Measurements from ENCODE around the gene VMAC. TPM values are rescaled to one million over a fixed set of nuclear protein-coding genes. Genes with fewer than 3 reads are reported as not detected.

The VMAC gene
- total and polyA plus RNA-seq, 3 experiments from 2014 or later = 4.0 to 6.3 (median 4.1) TPM

DNA sequence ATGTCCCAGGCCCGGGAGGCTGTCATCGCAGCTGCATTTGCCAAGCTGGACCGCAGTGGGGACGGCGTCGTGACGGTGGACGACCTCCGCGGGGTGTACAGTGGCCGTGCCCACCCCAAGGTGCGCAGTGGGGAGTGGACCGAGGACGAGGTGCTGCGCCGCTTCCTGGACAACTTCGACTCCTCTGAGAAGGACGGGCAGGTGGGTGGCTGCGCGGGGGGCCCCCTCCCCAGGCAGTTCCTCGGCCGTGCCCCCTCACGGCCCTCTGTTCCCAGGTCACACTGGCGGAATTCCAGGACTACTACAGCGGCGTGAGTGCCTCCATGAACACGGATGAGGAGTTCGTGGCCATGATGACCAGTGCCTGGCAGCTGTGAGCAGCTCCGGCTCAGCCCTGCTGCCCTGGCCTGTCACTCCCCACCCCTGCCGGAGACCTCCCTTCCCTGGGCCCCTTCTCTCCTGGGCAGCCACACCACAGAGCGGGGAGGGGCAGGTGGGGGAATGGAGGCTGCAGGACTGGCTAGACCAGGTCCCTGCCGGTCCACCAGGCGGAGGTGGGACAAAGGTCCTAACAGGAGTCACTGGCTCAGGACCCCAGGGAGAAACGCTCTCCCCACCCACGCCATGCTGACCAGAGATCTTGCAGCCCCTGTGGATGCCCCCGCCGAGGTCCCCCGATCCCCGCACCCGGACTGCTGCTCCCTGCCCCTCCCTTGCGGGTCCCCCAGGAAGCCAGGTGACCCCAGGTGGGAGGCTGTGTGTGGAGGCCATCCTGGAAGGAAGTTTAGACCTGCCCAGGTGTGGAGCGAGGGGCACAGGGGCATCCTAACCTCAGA, 10.5 kb downstream of the VMAC start:
- CTCF ChIA-PET = interaction anchor here (0.7 kb wide), 1 partner anchor 53 kb away, joined by 3 read pairs; no protein-coding TSS in a partner anchor

DNA sequence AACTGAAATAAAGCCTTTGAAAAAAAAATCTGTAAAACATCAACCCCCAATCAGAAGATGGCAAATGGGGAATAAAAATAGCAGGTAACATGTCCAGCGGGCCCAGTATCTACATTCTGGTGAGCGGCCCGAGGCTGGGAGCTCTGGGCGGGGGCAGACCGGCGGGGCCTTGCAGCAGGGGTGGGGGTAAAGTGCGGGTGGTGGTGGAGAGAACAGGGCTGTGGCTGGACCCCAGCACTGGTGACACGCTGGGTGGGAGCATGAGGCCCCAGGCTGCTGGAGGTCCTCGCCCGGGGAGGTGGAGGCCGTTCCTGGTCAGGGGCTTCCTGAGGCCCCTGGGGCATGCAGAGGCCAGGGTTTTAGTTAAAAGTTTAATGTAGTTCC, 11.1 kb downstream of the VMAC start:
- Histone ChIP-seq H3K9me3 (ENCODE audit: low read length) (no peaks in the 10 kb centered on the region), H3K27ac (ENCODE audit: low read depth, low read length) (no peak overlapping the region), H3K27me3 (ENCODE audit: insufficient read depth, low read length, poor library complexity, severe bottlenecking) (no peaks in the 10 kb centered on the region), H3K36me3 (ENCODE audit: insufficient read depth, low read length) (peaks cover 27% of the 10 kb centered on the region), H3K4me1 (ENCODE audit: insufficient read depth, low read length) (no peaks in the 10 kb centered on the region), H3K4me3 (ENCODE audit: low read length) (no peak overlapping the region)
- DNase-seq = no peak
- Mint-ChIP-seq H3K4me1 (no peaks in the 10 kb centered on the region), H3K9me3 (no peaks in the 10 kb centered on the region), H3K27ac (no peak overlapping the region), H3K4me3 (no peak overlapping the region), H3K27me3 (no peaks in the 10 kb centered on the region), H3K36me3 (peaks cover 0 to 62% (median 0%) of the 10 kb centered on the region in 3 donors)
- ChIA-PET CTCF (interaction anchor here (0.7 kb wide), 1 partner anchor 52 kb away, joined by 3 read pairs; no protein-coding TSS in a partner anchor), POLR2A (no interaction called here)

More for the DNA sequence above, 10.5 kb downstream of the VMAC start:
- no peak overlapping the region for H3K4me3 Mint-ChIP-seq
- peaks cover 0 to 62% (median 0%) of the 10 kb centered on the region in 3 donors for H3K36me3 Mint-ChIP-seq
- no peak overlapping the region for H3K27ac Mint-ChIP-seq
- POLR2A ChIA-PET = no interaction called here
- H3K4me1 ChIP-seq (ENCODE audit: insufficient read depth, low read length) = no peaks in the 10 kb centered on the region
- H3K9me3 ChIP-seq (ENCODE audit: low read length) = no peaks in the 10 kb centered on the region
- H3K4me1 Mint-ChIP-seq = no peaks in the 10 kb centered on the region
- no peaks in the 10 kb centered on the region for H3K27me3 ChIP-seq (ENCODE audit: insufficient read depth, low read length, poor library complexity, severe bottlenecking)
- H3K36me3 ChIP-seq (ENCODE audit: insufficient read depth, low read length) = peaks cover 25% of the 10 kb centered on the region
- H3K9me3 Mint-ChIP-seq = no peaks in the 10 kb centered on the region
- H3K27ac ChIP-seq (ENCODE audit: low read depth, low read length) = no peak overlapping the region
- DNase-seq = no peak
- H3K4me3 ChIP-seq (ENCODE audit: low read length) = no peak overlapping the region
- H3K27me3 Mint-ChIP-seq = no peaks in the 10 kb centered on the region

DNA sequence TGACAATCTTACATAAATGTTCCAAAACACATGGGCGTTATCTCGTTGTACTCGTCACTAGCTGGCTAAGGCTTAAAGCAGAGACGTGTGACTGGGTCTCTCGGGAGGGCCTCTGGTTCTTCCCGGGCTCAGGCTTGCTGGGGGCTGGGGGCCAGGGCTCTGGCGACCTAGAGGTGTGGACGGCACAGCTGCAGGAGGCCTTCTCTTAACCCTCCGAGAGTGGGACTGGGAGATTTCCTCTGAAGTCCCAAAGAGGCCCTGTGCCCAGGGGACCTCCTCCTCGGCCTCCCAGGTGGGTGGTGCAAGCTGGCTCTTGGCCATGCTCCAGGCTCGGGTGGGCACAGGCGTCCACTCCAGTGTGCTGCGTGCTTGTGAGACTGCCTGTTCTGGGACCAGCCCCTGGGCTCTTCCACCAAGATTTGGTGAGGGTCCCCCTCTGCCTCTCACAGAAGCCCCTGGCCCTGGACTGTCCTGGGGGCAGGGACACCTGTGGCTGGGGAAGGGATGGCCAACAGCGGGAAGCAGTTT, 11.6 kb downstream of the VMAC start:
- no peak overlapping the region for H3K27ac ChIP-seq (ENCODE audit: low read depth, low read length)
- no peak for DNase-seq
- ChIA-PET CTCF (interaction anchor here (0.7 kb wide), 1 partner anchor 52 kb away, joined by 3 read pairs; no protein-coding TSS in a partner anchor), POLR2A (no interaction called here)
- no peak overlapping the region for H3K4me3 ChIP-seq (ENCODE audit: low read length)
- H3K36me3 ChIP-seq (ENCODE audit: insufficient read depth, low read length) = peaks cover 28% of the 10 kb centered on the region
- no peaks in the 10 kb centered on the region for H3K9me3 Mint-ChIP-seq
- no peaks in the 10 kb centered on the region for H3K9me3 ChIP-seq (ENCODE audit: low read length)
- H3K27ac Mint-ChIP-seq = no peak overlapping the region
- peak overlapping the region in 1 of 7 donors; percentile 40 for H3K4me3 Mint-ChIP-seq
- no peaks in the 10 kb centered on the region for H3K27me3 Mint-ChIP-seq
- H3K36me3 Mint-ChIP-seq = peaks cover 0 to 63% (median 0%) of the 10 kb centered on the region in 3 donors
- H3K4me1 Mint-ChIP-seq = no peaks in the 10 kb centered on the region
- no peaks in the 10 kb centered on the region for H3K27me3 ChIP-seq (ENCODE audit: insufficient read depth, low read length, poor library complexity, severe bottlenecking)
- H3K4me1 ChIP-seq (ENCODE audit: insufficient read depth, low read length) = no peaks in the 10 kb centered on the region

GRCh38 chr19:5917431-5918107, 12.9 kb downstream of the VMAC start:
- ChIA-PET POLR2A (no interaction called here), CTCF (no interaction called here)
- no peaks in the 10 kb centered on the region for H3K4me1 ChIP-seq (ENCODE audit: insufficient read depth, low read length)
- H3K9me3 ChIP-seq (ENCODE audit: low read length) = no peaks in the 10 kb centered on the region
- no peak for DNase-seq
- Mint-ChIP-seq H3K4me3 (no peak overlapping the region), H3K36me3 (peaks cover 0 to 75% (median 3%) of the 10 kb centered on the region in 3 donors), H3K27ac (no peak overlapping the region), H3K27me3 (no peaks in the 10 kb centered on the region), H3K9me3 (no peaks in the 10 kb centered on the region), H3K4me1 (no peaks in the 10 kb centered on the region)
- H3K27ac ChIP-seq (ENCODE audit: low read depth, low read length) = no peak overlapping the region
- H3K4me3 ChIP-seq (ENCODE audit: low read length) = no peak overlapping the region
- H3K27me3 ChIP-seq (ENCODE audit: insufficient read depth, low read length, poor library complexity, severe bottlenecking) = no peaks in the 10 kb centered on the region
- H3K36me3 ChIP-seq (ENCODE audit: insufficient read depth, low read length) = peaks cover 40% of the 10 kb centered on the region

- ChIA-PET POLR2A (no interaction called here), CTCF (no interaction called here)
- no peak overlapping the region for H3K4me3 Mint-ChIP-seq
- Histone ChIP-seq H3K27ac (ENCODE audit: low read depth, low read length) (no peak overlapping the region), H3K4me1 (ENCODE audit: insufficient read depth, low read length) (no peaks in the 10 kb centered on the region), H3K27me3 (ENCODE audit: insufficient read depth, low read length, poor library complexity, severe bottlenecking) (no peaks in the 10 kb centered on the region), H3K36me3 (ENCODE audit: insufficient read depth, low read length) (peaks cover 50% of the 10 kb centered on the region), H3K4me3 (ENCODE audit: low read length) (no peak overlapping the region), H3K9me3 (ENCODE audit: low read length) (no peaks in the 10 kb centered on the region)
- no peaks in the 10 kb centered on the region for H3K9me3 Mint-ChIP-seq
- H3K27ac Mint-ChIP-seq = peak overlapping the region in 1 of 8 donors; percentile 83
- H3K27me3 Mint-ChIP-seq = no peaks in the 10 kb centered on the region
- peaks cover 0 to 82% (median 5%) of the 10 kb centered on the region in 3 donors for H3K36me3 Mint-ChIP-seq
- H3K4me1 Mint-ChIP-seq = no peaks in the 10 kb centered on the region
- no peak for DNase-seq
Measured at GRCh38 chr19:5918463-5919079, 13.9 kb downstream of the VMAC start.

DNA sequence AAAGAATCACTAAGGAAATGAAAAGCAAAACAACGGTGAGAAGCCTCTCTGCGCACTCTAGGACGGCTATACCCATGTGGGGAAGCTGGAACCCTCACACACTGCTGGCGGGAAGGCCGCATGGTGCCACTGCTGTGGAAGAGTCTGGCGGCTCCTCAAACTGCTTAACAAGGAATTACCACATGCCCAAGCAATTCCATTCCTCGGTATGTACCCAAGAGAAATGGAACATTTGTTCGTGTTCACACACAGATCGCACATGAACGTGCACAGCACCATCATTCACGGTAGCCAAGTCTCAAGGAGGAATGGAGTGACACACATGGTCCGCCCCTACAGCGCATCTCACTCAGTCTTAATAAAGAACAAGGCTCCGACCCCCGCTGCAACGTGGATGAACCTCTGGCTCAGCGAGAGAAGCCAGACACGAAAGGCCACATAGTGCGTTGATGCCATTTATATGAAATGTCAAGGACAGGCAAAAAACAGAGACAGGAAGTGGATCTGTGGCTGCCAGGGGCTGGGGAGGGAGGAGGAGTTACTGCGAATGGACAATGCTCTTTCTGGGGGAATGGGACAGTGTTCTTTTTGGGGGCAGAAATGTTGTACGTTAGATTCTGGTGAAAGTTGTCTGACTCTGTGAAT, 17.0 kb downstream of the VMAC start:
- Mint-ChIP-seq H3K27ac (no peak overlapping the region), H3K4me1 (no peaks in the 10 kb centered on the region), H3K36me3 (peaks cover 0 to 92% (median 9%) of the 10 kb centered on the region in 3 donors), H3K9me3 (no peaks in the 10 kb centered on the region), H3K27me3 (no peaks in the 10 kb centered on the region), H3K4me3 (no peak overlapping the region)
- H3K27me3 ChIP-seq (ENCODE audit: insufficient read depth, low read length, poor library complexity, severe bottlenecking) = no peaks in the 10 kb centered on the region
- H3K4me1 ChIP-seq (ENCODE audit: insufficient read depth, low read length) = no peaks in the 10 kb centered on the region
- no peak overlapping the region for H3K27ac ChIP-seq (ENCODE audit: low read depth, low read length)
- H3K9me3 ChIP-seq (ENCODE audit: low read length) = no peaks in the 10 kb centered on the region
- no peak overlapping the region for H3K4me3 ChIP-seq (ENCODE audit: low read length)
- CTCF ChIA-PET = no interaction called here
- POLR2A ChIA-PET = interaction anchor here (0.5 kb wide), 1 partner anchor 30 kb away, joined by 3 read pairs; no protein-coding TSS in a partner anchor
- no peak for DNase-seq
- peaks cover 76% of the 10 kb centered on the region for H3K36me3 ChIP-seq (ENCODE audit: insufficient read depth, low read length)

GRCh38 chr19:5922161-5922545, 17.5 kb downstream of the VMAC start:
- DNase-seq = no peak
- Mint-ChIP-seq H3K9me3 (no peaks in the 10 kb centered on the region), H3K27ac (no peak overlapping the region), H3K4me3 (no peak overlapping the region), H3K27me3 (no peaks in the 10 kb centered on the region), H3K4me1 (no peaks in the 10 kb centered on the region), H3K36me3 (peaks cover 0 to 92% (median 9%) of the 10 kb centered on the region in 3 donors)
- no peaks in the 10 kb centered on the region for H3K9me3 ChIP-seq (ENCODE audit: low read length)
- POLR2A ChIA-PET = no interaction called here
- no peaks in the 10 kb centered on the region for H3K4me1 ChIP-seq (ENCODE audit: insufficient read depth, low read length)
- no peaks in the 10 kb centered on the region for H3K27me3 ChIP-seq (ENCODE audit: insufficient read depth, low read length, poor library complexity, severe bottlenecking)
- H3K4me3 ChIP-seq (ENCODE audit: low read length) = no peak overlapping the region
- H3K36me3 ChIP-seq (ENCODE audit: insufficient read depth, low read length) = peaks cover 76% of the 10 kb centered on the region
- H3K27ac ChIP-seq (ENCODE audit: low read depth, low read length) = no peak overlapping the region
- CTCF ChIA-PET = no interaction called here
